SK-N-SH (cell line): Measurements from ENCODE around the gene C2orf15.

Source experiments
- EP300 ChIP-seq, 2 experiments: IDR thresholded peaks; 2 replicates each; pipeline versions ENCODE4 v1.4.0 to v1.6.1; 2012; ENCODE audit warnings: borderline replicate concordance in 1 of 2, low read depth in 1 of 2, low read length in 1 of 2
- MXI1 ChIP-seq: IDR thresholded peaks from 2 replicates; pipeline ENCODE4 v1.6.1; 2012; ENCODE audit warnings: mild to moderate bottlenecking, low read depth, low read length, improper control_type of control experiment
- NFIC ChIP-seq: IDR thresholded peaks from 2 replicates; pipeline ENCODE4 v1.4.0; 2012; ENCODE audit warnings: borderline replicate concordance
- POLR2AphosphoS5 ChIP-seq: IDR thresholded peaks from 2 replicates; pipeline ENCODE4 v1.6.1; 2012; ENCODE audit warnings: low read depth, low read length
- RAD21 ChIP-seq: IDR thresholded peaks from 2 replicates; pipeline ENCODE4 v1.6.1; 2012; ENCODE audit warnings: mild to moderate bottlenecking, low read length
- SIN3A ChIP-seq: IDR thresholded peaks from 2 replicates; pipeline ENCODE4 v1.6.1; 2012; ENCODE audit warnings: low read depth, mild to moderate bottlenecking, low read length, moderate library complexity, borderline replicate concordance
- TAF1 ChIP-seq: IDR thresholded peaks from 2 replicates; pipeline ENCODE4 v1.6.1; 2012; ENCODE audit warnings: low read depth, mild to moderate bottlenecking, low read length, moderate library complexity, borderline replicate concordance
- USF2 ChIP-seq: fragments of 150-350 bp; IDR thresholded peaks from 2 replicates; pipeline ENCODE4 v1.6.1; 2017; ENCODE audit warnings: antibody characterized with exemption, low read length, low read depth, borderline replicate concordance
- YY1 ChIP-seq: IDR thresholded peaks from 2 replicates; pipeline ENCODE4 v1.4.0; 2012; ENCODE audit warnings: low read depth, mild to moderate bottlenecking
- ZBTB33 ChIP-seq: IDR thresholded peaks from 2 replicates; pipeline ENCODE4 v1.4.0; 2012; ENCODE audit warnings: low read depth, borderline replicate concordance
- TF ChIP-seq, protein P1 (sequence below): fragments of 200-600 bp; sonication (generic); IDR thresholded peaks from 2 replicates; pipeline ENCODE4 v1.6.1; 2017; ENCODE audit warnings: antibody characterized with exemption, mild to moderate bottlenecking, moderate library complexity
- TF ChIP-seq, protein P2 (sequence below): IDR thresholded peaks from 2 replicates; pipeline ENCODE4 v1.4.0; 2012; ENCODE audit warnings: low read depth, borderline replicate concordance
- TF ChIP-seq, protein P3 (sequence below): IDR thresholded peaks from 2 replicates; pipeline ENCODE4 v1.6.1; 2012; ENCODE audit warnings: mild to moderate bottlenecking, low read depth, low read length, moderate library complexity
- TF ChIP-seq, protein P4 (sequence below): IDR thresholded peaks from 2 replicates; pipeline ENCODE4; 2012

DNA sequence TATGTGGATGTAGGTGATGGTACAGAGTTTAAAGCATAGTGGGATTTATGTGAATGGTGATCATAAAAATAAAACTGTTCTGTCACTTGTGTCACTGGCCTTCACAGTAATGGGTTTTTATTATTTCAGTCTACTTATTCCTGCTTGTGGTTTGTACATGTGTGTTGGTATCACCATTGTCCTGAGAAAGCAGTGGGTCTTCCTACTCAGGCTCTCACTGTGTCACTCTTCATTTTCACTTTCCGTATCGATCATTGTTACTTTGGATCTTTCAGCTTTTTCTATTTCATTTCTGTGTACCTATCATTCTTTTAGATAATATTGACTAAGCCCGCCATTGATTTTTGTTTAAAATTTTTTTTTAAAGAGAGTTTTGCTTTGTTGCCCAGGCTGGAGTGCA, 46.9 kb downstream of the C2orf15 start:
- TF ChIP-seq, protein P1, sequence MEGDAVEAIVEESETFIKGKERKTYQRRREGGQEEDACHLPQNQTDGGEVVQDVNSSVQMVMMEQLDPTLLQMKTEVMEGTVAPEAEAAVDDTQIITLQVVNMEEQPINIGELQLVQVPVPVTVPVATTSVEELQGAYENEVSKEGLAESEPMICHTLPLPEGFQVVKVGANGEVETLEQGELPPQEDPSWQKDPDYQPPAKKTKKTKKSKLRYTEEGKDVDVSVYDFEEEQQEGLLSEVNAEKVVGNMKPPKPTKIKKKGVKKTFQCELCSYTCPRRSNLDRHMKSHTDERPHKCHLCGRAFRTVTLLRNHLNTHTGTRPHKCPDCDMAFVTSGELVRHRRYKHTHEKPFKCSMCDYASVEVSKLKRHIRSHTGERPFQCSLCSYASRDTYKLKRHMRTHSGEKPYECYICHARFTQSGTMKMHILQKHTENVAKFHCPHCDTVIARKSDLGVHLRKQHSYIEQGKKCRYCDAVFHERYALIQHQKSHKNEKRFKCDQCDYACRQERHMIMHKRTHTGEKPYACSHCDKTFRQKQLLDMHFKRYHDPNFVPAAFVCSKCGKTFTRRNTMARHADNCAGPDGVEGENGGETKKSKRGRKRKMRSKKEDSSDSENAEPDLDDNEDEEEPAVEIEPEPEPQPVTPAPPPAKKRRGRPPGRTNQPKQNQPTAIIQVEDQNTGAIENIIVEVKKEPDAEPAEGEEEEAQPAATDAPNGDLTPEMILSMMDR, result no peak
- TF ChIP-seq SIN3A (no peak), RAD21 (no peak), MXI1 (no peak), ZBTB33 (no peak), POLR2AphosphoS5 (no peak), USF2 (no peak), TAF1 (no peak), NFIC (no peak), EP300 (IDR thresholded peaks at IDR 0.05; ENCODE audit: borderline replicate concordance in 1 of 2, low read depth in 1 of 2, low read length in 1 of 2) (no peak), YY1 (no peak)
- TF ChIP-seq, protein P2, sequence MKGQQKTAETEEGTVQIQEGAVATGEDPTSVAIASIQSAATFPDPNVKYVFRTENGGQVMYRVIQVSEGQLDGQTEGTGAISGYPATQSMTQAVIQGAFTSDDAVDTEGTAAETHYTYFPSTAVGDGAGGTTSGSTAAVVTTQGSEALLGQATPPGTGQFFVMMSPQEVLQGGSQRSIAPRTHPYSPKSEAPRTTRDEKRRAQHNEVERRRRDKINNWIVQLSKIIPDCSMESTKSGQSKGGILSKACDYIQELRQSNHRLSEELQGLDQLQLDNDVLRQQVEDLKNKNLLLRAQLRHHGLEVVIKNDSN, result no peak
- TF ChIP-seq, protein P3, sequence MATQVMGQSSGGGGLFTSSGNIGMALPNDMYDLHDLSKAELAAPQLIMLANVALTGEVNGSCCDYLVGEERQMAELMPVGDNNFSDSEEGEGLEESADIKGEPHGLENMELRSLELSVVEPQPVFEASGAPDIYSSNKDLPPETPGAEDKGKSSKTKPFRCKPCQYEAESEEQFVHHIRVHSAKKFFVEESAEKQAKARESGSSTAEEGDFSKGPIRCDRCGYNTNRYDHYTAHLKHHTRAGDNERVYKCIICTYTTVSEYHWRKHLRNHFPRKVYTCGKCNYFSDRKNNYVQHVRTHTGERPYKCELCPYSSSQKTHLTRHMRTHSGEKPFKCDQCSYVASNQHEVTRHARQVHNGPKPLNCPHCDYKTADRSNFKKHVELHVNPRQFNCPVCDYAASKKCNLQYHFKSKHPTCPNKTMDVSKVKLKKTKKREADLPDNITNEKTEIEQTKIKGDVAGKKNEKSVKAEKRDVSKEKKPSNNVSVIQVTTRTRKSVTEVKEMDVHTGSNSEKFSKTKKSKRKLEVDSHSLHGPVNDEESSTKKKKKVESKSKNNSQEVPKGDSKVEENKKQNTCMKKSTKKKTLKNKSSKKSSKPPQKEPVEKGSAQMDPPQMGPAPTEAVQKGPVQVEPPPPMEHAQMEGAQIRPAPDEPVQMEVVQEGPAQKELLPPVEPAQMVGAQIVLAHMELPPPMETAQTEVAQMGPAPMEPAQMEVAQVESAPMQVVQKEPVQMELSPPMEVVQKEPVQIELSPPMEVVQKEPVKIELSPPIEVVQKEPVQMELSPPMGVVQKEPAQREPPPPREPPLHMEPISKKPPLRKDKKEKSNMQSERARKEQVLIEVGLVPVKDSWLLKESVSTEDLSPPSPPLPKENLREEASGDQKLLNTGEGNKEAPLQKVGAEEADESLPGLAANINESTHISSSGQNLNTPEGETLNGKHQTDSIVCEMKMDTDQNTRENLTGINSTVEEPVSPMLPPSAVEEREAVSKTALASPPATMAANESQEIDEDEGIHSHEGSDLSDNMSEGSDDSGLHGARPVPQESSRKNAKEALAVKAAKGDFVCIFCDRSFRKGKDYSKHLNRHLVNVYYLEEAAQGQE, result no peak
- TF ChIP-seq, protein P4, sequence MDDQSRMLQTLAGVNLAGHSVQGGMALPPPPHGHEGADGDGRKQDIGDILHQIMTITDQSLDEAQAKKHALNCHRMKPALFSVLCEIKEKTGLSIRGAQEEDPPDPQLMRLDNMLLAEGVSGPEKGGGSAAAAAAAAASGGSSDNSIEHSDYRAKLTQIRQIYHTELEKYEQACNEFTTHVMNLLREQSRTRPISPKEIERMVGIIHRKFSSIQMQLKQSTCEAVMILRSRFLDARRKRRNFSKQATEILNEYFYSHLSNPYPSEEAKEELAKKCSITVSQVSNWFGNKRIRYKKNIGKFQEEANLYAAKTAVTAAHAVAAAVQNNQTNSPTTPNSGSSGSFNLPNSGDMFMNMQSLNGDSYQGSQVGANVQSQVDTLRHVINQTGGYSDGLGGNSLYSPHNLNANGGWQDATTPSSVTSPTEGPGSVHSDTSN, result no peak
